Lower lobe of right lung (tissue), 2 donors: Measurements from ENCODE around the gene MPIG6B. TPM values are rescaled to one million over a fixed set of nuclear protein-coding genes. Genes with fewer than 3 reads are reported as not detected.

Source experiments
- ATAC-seq, 2 donors: fragments of 200-7000 bp; cut with Tn5 transposase; one replicate each; pipeline ENCODE4 v1.9.1; 2020 to 2022; ENCODE audit warnings: mild to moderate bottlenecking in 2 of 2, moderate library complexity in 2 of 2
- DNase-seq: peaks from one replicate; pipeline ENCODE4 v3.0.0-alpha.2; 2020
- H3K27ac ChIP-seq: fragments of 200-600 bp; one replicate; pipeline ENCODE4 v1.8.0; 2022
- H3K27me3 ChIP-seq: fragments of 200-600 bp; one replicate; pipeline ENCODE4 v1.8.0; 2022; ENCODE audit warnings: low read depth
- H3K36me3 ChIP-seq: fragments of 200-600 bp; one replicate; pipeline ENCODE4 v1.8.0; 2022; ENCODE audit warnings: mild to moderate bottlenecking
- H3K4me1 ChIP-seq: fragments of 200-600 bp; one replicate; pipeline ENCODE4 v1.8.0; 2022
- H3K4me3 ChIP-seq: fragments of 200-600 bp; one replicate; pipeline ENCODE4 v1.8.0; 2022; ENCODE audit warnings: mild to moderate bottlenecking
- H3K9me3 ChIP-seq: fragments of 200-600 bp; one replicate; pipeline ENCODE4 v1.8.0; 2022
- CTCF ChIP-seq: fragments of 200-600 bp; IDR thresholded peaks from one replicate; pipeline ENCODE4 v1.8.0; 2022; ENCODE audit warnings: antibody characterized with exemption, mild to moderate bottlenecking
- intact Hi-C: fragments of 100-400 bp; cut with DNase I; formaldehyde crosslinking; loops from one replicate; pipeline ENCODE4 v1.11.0; 2022
- total RNA-seq: library from RNA; stranded (reverse); fragmentation: NEBNext Ultra II Directional; extraction: Animal tissue kit (Norgen Biotek cat#: 25700); gene quantifications from one replicate; pipeline ENCODE4 v1.2.1, GENCODE V29; 2021
- donor health status: DM: no; HTN: yes; CAD: no; lungs with severe emphysema.

Gene MPIG6B
- total RNA-seq, 1 donor from 2014 or later, result 2.6 TPM

- Histone ChIP-seq H3K36me3 (peaks cover 97% of the 10 kb centered on the region), H3K9me3 (no peaks in the 10 kb centered on the region), H3K27me3 (no peaks in the 10 kb centered on the region), H3K4me1 (no peaks in the 10 kb centered on the region), H3K27ac (no peak overlapping the region), H3K4me3 (no peak overlapping the region)
- TF ChIP-seq CTCF, result no peak
- DNase-seq (no peak), ATAC-seq (no peak)
- intact Hi-C loops, result no loop called here
Observed at GRCh38 chr6:31692353-31692752, 30.8 kb upstream of the MPIG6B start.

GRCh38 chr6:31692886-31693285 is 30.3 kb upstream of the MPIG6B start:
- peaks cover 4% of the 10 kb centered on the region for H3K4me1 ChIP-seq
- no peaks in the 10 kb centered on the region for H3K9me3 ChIP-seq
- H3K36me3 ChIP-seq, result peaks cover 97% of the 10 kb centered on the region
- intact Hi-C loops, result no loop called here
- no peak for TF ChIP-seq CTCF
- ATAC-seq, result no peak
- no peak for DNase-seq
- no peak overlapping the region for H3K27ac ChIP-seq
- no peak overlapping the region for H3K4me3 ChIP-seq
- H3K27me3 ChIP-seq, result no peaks in the 10 kb centered on the region

- no peak for ATAC-seq
- Histone ChIP-seq H3K27ac (no peak overlapping the region), H3K4me1 (peaks cover 4% of the 10 kb centered on the region), H3K27me3 (no peaks in the 10 kb centered on the region), H3K36me3 (peaks cover 97% of the 10 kb centered on the region), H3K9me3 (no peaks in the 10 kb centered on the region), H3K4me3 (no peak overlapping the region)
- no peak for TF ChIP-seq CTCF
- no peak for DNase-seq
- intact Hi-C loops, result no loop called here
Observed at GRCh38 chr6:31693535-31693934, 29.6 kb upstream of the MPIG6B start.

GRCh38 chr6:31697555-31697954 is 25.6 kb upstream of the MPIG6B start:
- H3K36me3 ChIP-seq, result peaks cover 82% of the 10 kb centered on the region
- intact Hi-C loops, result no loop called here
- no peaks in the 10 kb centered on the region for H3K27me3 ChIP-seq
- H3K4me3 ChIP-seq, result no peak overlapping the region
- no peaks in the 10 kb centered on the region for H3K9me3 ChIP-seq
- H3K27ac ChIP-seq, result no peak overlapping the region
- TF ChIP-seq CTCF, result no peak
- peaks cover 23% of the 10 kb centered on the region for H3K4me1 ChIP-seq
- DNase-seq (no peak), ATAC-seq (no peak)

GRCh38 chr6:31700740-31701401 is 22.3 kb upstream of the MPIG6B start:
- Histone ChIP-seq H3K9me3 (no peaks in the 10 kb centered on the region), H3K27ac (peak overlapping the region; percentile 98), H3K4me1 (peaks cover 30% of the 10 kb centered on the region), H3K27me3 (no peaks in the 10 kb centered on the region), H3K4me3 (no peak overlapping the region), H3K36me3 (peaks cover 49% of the 10 kb centered on the region)
- no peak for DNase-seq
- no peak for TF ChIP-seq CTCF
- intact Hi-C loops, result no loop called here
- ATAC-seq, result no peak
